ENCODE measurements around the gene ENPEP. TPM values are rescaled to one million over a fixed set of nuclear protein-coding genes. Genes with fewer than 3 reads are reported as not detected.

ENPEP gene
- total RNA-seq, 1 donor from 2014 or later: 2.4 TPM

DNA sequence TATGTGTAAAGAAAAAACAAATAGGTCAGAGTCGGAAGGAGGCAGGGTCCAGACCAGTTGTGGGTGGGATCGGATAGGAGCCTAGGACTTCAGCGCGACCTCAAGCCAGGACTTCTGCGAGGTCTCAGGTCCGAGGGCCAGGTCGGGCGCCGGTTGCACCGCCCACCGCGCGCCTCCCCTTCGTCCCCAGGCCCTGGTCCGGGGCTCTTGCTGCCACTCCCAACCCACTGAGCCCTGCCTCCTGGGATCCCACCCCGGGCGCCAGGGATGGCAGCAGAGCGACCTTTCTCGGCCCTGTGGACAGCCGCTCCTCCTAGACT, 134.6 kb downstream of the ENPEP start:
- Mint-ChIP-seq H3K4me3 (ENCODE audit: unreplicated experiment) (no peak overlapping the region), H3K36me3 (ENCODE audit: unreplicated experiment) (no peaks in the 10 kb centered on the region), H3K4me1 (ENCODE audit: low read depth, unreplicated experiment) (no peaks in the 10 kb centered on the region), H3K9me3 (ENCODE audit: unreplicated experiment) (peaks cover 7% of the 10 kb centered on the region), H3K27me3 (ENCODE audit: unreplicated experiment) (peaks cover 34% of the 10 kb centered on the region), H3K27ac (ENCODE audit: unreplicated experiment) (no peak overlapping the region)
- TF ChIP-seq, protein P1, sequence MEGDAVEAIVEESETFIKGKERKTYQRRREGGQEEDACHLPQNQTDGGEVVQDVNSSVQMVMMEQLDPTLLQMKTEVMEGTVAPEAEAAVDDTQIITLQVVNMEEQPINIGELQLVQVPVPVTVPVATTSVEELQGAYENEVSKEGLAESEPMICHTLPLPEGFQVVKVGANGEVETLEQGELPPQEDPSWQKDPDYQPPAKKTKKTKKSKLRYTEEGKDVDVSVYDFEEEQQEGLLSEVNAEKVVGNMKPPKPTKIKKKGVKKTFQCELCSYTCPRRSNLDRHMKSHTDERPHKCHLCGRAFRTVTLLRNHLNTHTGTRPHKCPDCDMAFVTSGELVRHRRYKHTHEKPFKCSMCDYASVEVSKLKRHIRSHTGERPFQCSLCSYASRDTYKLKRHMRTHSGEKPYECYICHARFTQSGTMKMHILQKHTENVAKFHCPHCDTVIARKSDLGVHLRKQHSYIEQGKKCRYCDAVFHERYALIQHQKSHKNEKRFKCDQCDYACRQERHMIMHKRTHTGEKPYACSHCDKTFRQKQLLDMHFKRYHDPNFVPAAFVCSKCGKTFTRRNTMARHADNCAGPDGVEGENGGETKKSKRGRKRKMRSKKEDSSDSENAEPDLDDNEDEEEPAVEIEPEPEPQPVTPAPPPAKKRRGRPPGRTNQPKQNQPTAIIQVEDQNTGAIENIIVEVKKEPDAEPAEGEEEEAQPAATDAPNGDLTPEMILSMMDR (IDR thresholded peaks at IDR 0.05; ENCODE audit: partially characterized antibody, unreplicated experiment): no peak
- DNase-seq: no peak

DNA sequence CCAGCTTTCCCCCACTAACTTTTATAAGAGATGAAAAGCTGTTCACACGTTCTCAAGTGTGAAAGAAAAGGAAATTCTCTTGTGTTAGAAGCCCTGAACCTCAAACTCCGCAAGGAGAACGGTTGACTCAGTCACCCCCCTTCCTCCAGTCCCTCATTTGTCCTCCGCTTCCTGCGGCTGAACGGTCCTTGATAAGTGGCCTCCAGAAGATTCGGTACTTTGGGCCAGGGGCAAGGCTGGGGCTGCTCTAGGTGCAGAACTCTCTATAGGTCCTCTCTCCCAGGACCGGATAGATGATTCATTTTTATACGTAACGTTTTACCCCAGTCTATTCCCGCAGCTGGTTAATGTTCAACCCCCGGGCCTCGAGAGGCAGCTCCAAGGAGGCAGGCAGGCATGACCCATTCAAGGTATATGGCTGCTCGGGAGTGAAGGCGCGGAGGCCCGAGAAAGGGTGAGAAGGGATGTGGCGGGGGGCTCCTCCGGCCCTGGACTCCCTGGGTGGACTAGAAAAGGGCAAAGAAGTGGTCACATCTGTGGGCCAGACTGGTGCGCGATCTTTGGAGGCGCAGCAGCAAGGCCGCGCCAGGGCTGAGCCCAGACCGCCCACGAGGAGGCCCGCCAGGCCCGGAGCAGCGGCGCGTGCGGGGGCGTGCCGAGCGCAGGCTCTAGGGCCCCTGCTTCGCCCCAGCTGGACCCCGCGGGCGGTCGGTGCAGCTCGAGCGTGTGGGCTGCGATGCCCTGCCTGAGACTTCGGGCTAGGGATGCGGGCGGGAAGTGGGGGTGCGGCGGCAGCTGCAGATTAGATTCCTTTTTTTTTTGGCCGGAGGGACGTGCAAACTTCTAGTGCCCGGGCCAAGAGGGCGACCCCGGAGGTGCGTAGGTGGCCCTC, 135.2 kb downstream of the ENPEP start:
- TF ChIP-seq, protein P1 (IDR thresholded peaks at IDR 0.05; ENCODE audit: partially characterized antibody, unreplicated experiment): no peak
- no peak for DNase-seq
- Mint-ChIP-seq H3K27me3 (ENCODE audit: unreplicated experiment) (peaks cover 39% of the 10 kb centered on the region), H3K36me3 (ENCODE audit: unreplicated experiment) (no peaks in the 10 kb centered on the region), H3K4me1 (ENCODE audit: low read depth, unreplicated experiment) (peaks cover 3% of the 10 kb centered on the region), H3K4me3 (ENCODE audit: unreplicated experiment) (no peak overlapping the region), H3K9me3 (ENCODE audit: unreplicated experiment) (peaks cover 11% of the 10 kb centered on the region), H3K27ac (ENCODE audit: unreplicated experiment) (no peak overlapping the region)

GRCh38 chr4:110611968-110612447, 136.1 kb downstream of the ENPEP start:
- TF ChIP-seq, protein P1 (IDR thresholded peaks at IDR 0.05; ENCODE audit: partially characterized antibody, unreplicated experiment): no peak
- Mint-ChIP-seq H3K36me3 (ENCODE audit: unreplicated experiment) (no peaks in the 10 kb centered on the region), H3K4me1 (ENCODE audit: low read depth, unreplicated experiment) (peaks cover 4% of the 10 kb centered on the region), H3K4me3 (ENCODE audit: unreplicated experiment) (no peak overlapping the region), H3K27me3 (ENCODE audit: unreplicated experiment) (peaks cover 46% of the 10 kb centered on the region), H3K27ac (ENCODE audit: unreplicated experiment) (no peak overlapping the region), H3K9me3 (ENCODE audit: unreplicated experiment) (peaks cover 13% of the 10 kb centered on the region)
- no peak for DNase-seq

- Mint-ChIP-seq H3K36me3 (ENCODE audit: unreplicated experiment) (no peaks in the 10 kb centered on the region), H3K27ac (ENCODE audit: unreplicated experiment) (no peak overlapping the region), H3K4me3 (ENCODE audit: unreplicated experiment) (no peak overlapping the region), H3K9me3 (ENCODE audit: unreplicated experiment) (peaks cover 16% of the 10 kb centered on the region), H3K4me1 (ENCODE audit: low read depth, unreplicated experiment) (peaks cover 4% of the 10 kb centered on the region), H3K27me3 (ENCODE audit: unreplicated experiment) (peaks cover 50% of the 10 kb centered on the region)
- TF ChIP-seq, protein P1 (IDR thresholded peaks at IDR 0.05; ENCODE audit: partially characterized antibody, unreplicated experiment): no peak
- DNase-seq: no peak
These were observed 136.8 kb downstream of the ENPEP start for GRCh38 chr4:110612631-110613269.

GRCh38 chr4:110613745-110614144, 137.8 kb downstream of the ENPEP start:
- H3K4me1 Mint-ChIP-seq (ENCODE audit: low read depth, unreplicated experiment): peaks cover 10% of the 10 kb centered on the region
- H3K4me3 Mint-ChIP-seq (ENCODE audit: unreplicated experiment): no peak overlapping the region
- peaks cover 55% of the 10 kb centered on the region for H3K27me3 Mint-ChIP-seq (ENCODE audit: unreplicated experiment)
- no peaks in the 10 kb centered on the region for H3K36me3 Mint-ChIP-seq (ENCODE audit: unreplicated experiment)
- TF ChIP-seq, protein P1 (IDR thresholded peaks at IDR 0.05; ENCODE audit: partially characterized antibody, unreplicated experiment): no peak
- H3K27ac Mint-ChIP-seq (ENCODE audit: unreplicated experiment): no peak overlapping the region
- no peak for DNase-seq
- peaks cover 20% of the 10 kb centered on the region for H3K9me3 Mint-ChIP-seq (ENCODE audit: unreplicated experiment)

Measured in glutamatergic neuron (in vitro differentiated cells).